IPS-11a (cell line): Measurements from ENCODE around the gene ARFGAP2.
A peak's percentile ranks its signal among the peaks of the same experiment; 100 is the strongest.

ENCODE experiments used
- H3K4me3 ChIP-seq: one replicate; pipeline ENCODE4 v1.5.1; 2013; ENCODE audit warnings: low read depth, low read length, control low read depth

The ARFGAP2 gene

DNA sequence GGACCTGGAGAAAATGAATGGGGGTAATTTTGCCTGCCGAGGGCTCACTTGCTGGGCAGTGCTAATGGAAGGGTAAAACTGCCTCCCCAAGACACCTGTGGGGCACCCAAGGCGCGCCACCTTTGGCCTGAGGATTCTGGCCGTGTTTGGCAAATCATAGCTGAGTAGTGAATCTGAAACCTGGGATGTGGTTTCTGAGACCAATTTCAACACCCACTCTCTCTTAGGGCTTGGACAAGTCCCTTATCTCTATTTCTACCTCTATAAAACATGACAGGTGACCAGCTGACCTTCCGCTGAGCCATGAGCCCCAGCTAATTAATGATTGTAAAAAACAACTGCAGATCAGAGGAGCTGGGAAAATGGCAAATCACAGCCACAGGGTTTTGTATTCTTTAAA, 11.0 kb upstream of the ARFGAP2 start:
- peak overlapping the region; percentile 63 for H3K4me3 ChIP-seq

GRCh38 chr11:47186700-47187695, 10.3 kb upstream of the ARFGAP2 start:
- peak overlapping the region; percentile 63 for H3K4me3 ChIP-seq

- peak within 1 kb of the TSS; percentile 69 for H3K4me3 ChIP-seq
Measured at GRCh38 chr11:47186076-47186699, 9.5 kb upstream of the ARFGAP2 start, which contains the start of gene PACSIN3. PACSIN3 (minus strand) TSS chr11:47186434; CDS start chr11:47182727, 3,707 bp downstream.

- peak overlapping the region; percentile 69 for H3K4me3 ChIP-seq
Measured at GRCh38 chr11:47185305-47186075, 8.8 kb upstream of the ARFGAP2 start.

GRCh38 chr11:47184711-47185304, 8.1 kb upstream of the ARFGAP2 start:
- peak overlapping the region; percentile 69 for H3K4me3 ChIP-seq

DNA sequence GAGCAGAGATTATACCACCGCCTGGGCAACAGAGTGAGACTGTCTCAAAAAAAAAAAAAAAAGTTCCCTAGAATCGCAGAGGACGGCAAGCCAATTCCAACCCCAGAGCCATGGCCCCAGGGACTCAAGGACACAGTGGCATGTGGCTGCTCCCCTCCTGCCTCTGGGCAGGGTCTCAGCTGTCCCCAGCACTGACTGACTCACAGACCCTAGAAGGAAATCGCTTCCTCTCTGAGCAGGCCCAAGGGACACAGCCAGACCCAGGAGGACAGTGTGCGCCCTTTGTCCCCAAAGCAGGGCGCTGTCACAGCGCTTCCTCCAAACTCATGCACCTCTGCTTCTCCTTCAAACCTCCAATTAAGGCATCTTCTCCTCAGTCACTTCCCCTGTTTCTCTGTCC, 7.3 kb upstream of the ARFGAP2 start:
- H3K4me3 ChIP-seq: no peak overlapping the region

- no peak overlapping the region for H3K4me3 ChIP-seq
Measured at GRCh38 chr11:47183031-47183856, 6.6 kb upstream of the ARFGAP2 start.

DNA sequence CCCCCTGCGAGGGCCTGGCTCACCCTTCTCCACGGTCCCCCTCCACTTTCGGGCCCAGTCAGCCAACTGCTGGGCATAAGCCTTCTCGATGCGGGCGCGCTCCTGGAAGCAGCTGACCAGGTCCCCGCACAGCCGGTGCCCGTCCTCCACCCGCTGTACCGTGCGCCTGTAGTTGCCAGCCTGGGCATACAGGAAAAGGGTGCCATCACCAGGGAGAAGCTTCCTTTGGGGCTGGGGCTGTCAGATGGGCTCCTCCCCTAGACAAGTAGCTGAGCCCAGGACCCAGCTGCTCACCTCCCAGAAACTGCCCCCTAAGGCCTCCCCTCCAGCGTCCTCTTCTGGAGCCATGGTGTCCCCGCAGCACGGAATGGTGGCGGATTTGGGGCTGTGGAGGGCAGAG, 5.7 kb upstream of the ARFGAP2 start:
- H3K4me3 ChIP-seq: no peak overlapping the region

- no peak overlapping the region for H3K4me3 ChIP-seq
Measured at GRCh38 chr11:47181271-47181670, 4.6 kb upstream of the ARFGAP2 start.

GRCh38 chr11:47180006-47180787, 3.5 kb upstream of the ARFGAP2 start:
- H3K4me3 ChIP-seq: no peak overlapping the region

- no peak overlapping the region for H3K4me3 ChIP-seq
Measured at GRCh38 chr11:47179655-47179991, 2.9 kb upstream of the ARFGAP2 start.

DNA sequence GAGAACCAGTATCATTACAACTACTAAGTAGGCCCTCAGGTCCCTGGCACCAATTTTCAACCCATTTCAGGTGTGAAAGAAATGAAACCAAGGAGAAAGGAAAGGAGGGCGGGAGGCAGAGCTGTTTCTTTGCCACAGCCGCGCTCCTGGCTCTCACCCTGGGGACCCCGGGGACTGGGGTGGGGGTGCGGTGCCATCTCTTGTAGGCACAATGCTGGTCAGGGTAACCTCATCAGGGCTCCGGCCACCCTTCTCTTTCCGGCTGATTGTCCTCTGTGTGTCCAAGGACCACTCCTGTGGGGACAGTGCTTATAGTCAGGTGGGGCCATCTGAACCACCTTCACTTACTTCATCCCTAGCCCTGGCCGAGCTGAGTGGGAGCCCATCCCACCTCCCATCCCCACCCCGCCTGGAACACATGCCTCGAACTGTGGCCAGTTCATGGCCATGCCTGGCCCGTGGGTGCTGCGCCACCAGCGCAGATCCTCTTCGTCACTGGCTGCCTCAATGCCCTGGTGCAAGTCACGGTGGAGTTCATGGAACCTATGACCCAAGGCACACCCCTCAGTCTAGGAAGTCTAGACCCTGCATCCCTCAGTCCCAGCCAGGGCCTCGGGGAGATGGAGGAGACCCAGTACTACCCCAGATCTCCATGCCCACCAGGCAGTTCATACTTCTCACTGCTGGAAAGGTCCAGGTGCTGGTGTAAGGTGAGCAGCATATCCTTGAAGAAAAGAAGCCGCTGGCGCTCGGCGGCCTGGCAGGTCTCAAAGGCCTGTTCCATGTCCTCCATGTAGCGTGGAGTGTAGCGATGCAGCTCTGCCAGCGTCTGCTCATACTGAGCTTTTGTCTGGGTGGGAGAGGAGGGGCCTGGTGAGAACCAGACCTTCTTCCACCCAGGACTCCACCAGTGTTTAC, 2.3 kb upstream of the ARFGAP2 start:
- no peak overlapping the region for H3K4me3 ChIP-seq

DNA sequence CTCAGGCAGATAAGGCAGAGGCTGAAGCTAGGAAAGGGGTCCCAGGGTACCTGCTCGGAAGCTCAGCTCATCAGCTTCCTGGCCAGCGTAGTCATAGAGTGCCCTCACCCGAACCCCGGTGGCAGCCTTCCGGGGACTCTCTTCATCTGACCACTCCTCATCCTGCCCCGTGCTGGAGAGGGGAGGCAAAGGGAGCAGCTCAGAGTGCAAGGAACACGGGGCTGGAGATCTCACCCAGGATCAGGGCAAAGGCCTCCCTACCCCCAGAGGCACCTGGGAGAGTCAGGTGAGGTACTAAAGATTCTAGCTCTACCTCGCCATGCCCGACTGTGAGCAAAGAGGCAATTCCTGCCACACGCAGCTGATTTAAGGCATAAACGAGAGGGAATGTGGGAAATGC, 1.6 kb upstream of the ARFGAP2 start:
- no peak overlapping the region for H3K4me3 ChIP-seq

DNA sequence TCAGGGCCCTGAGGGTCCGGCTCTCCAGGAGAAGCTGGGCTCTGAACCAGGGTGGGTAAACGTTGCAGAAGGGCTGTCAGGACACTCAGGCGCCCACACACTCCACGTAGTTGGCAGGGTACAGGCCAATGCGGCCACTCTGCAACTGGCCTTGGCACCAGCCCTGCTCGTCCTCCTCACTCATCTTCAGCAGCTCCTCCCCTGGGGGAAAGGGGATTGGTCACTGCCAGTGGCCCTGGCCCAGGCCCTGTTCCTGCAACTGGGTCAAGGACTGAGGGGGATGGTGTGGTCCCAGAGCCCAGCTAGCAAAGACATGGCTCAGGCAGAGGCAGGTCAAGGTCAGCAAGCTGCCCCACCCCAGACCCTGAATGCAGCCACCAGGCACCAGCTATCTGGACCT, 1.2 kb upstream of the ARFGAP2 start:
- H3K4me3 ChIP-seq: no peak overlapping the region

- peak overlapping the region; percentile 95 for H3K4me3 ChIP-seq
Measured at GRCh38 chr11:47177229-47177845, 658 bp upstream of the ARFGAP2 start.

GRCh38 chr11:47175746-47176327, 842 bp downstream of the ARFGAP2 start:
- H3K4me3 ChIP-seq: peak overlapping the region; percentile 95

DNA sequence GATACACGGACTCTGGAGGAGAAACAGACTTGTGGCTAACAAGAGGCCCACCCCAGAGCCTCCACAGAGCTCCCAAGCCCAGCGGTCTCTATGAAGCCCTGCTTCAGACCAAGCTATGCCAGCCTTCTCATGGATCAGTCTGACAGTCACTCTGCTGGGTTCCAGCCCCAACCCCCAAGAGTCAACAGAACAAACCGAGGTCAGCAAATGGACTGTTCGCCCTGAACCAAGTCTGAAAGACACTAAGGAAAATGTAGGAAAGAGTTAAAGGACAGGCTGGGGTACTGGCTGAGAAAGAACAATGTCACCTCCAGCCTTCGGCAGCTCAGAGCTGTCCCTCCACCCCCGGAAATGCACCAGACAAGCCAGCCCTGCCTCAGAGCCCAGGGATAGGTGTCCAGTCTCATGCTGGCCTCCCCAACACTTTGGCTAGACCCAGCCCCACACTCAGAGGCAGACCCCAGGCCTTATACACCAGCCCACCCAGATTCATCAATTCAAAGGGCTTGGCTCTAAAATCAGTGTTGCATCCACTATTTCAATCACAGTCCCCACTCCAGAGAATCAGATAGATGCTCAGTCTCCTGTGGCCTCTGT, 3.8 kb downstream of the ARFGAP2 start:
- no peak overlapping the region for H3K4me3 ChIP-seq
